Smooth muscle cell (in vitro differentiated cells): ENCODE data around the gene PDE4D. TPM values are rescaled to one million over a fixed set of nuclear protein-coding genes. Genes with fewer than 3 reads are reported as not detected.

Experiments
- DNase-seq: peaks from one replicate; lab custom pipeline; 2025; ENCODE audit not compliant: unreplicated experiment; lab: John Stamatoyannopoulos, UW
- H2AFZ ChIP-seq: fragments of 200-600 bp; sonication (generic); 2 replicates; pipeline ENCODE4 v1.6.0; 2016; ENCODE audit warnings: antibody characterized with exemption, low read depth, mild to moderate bottlenecking
- H3F3A ChIP-seq: fragments of 200-600 bp; sonication (generic); 2 replicates; pipeline ENCODE4 v1.6.0; 2017; ENCODE audit warnings: antibody characterized with exemption, low read depth
- H3K27ac ChIP-seq: fragments of 200-600 bp; sonication (generic); 2 replicates; pipeline ENCODE4 v1.5.1; 2016; ENCODE audit warnings: low read depth, mild to moderate bottlenecking
- H3K27me3 ChIP-seq: fragments of 200-600 bp; sonication (generic); 2 replicates; pipeline ENCODE4 v1.6.1; 2016; ENCODE audit warnings: low read depth, mild to moderate bottlenecking
- H3K36me3 ChIP-seq: fragments of 200-600 bp; sonication (generic); 2 replicates; pipeline ENCODE4 v1.5.1; 2016; ENCODE audit warnings: low read depth
- H3K4me1 ChIP-seq: fragments of 200-600 bp; sonication (generic); 2 replicates; pipeline ENCODE4 v1.5.1; 2016; ENCODE audit warnings: low read depth
- H3K4me2 ChIP-seq: fragments of 200-600 bp; sonication (generic); 2 replicates; pipeline ENCODE4 v1.6.0; 2016; ENCODE audit warnings: mild to moderate bottlenecking
- H3K4me3 ChIP-seq: fragments of 200-600 bp; sonication (generic); 2 replicates; pipeline ENCODE4 v1.5.1; 2016; ENCODE audit warnings: mild to moderate bottlenecking
- H3K79me2 ChIP-seq: fragments of 200-600 bp; sonication (generic); 2 replicates; pipeline ENCODE4 v1.6.0; 2016; ENCODE audit warnings: low read depth, mild to moderate bottlenecking
- H3K9ac ChIP-seq: fragments of 200-600 bp; sonication (generic); 2 replicates; pipeline ENCODE4 v1.6.0; 2016; ENCODE audit warnings: low read depth
- H3K9me3 ChIP-seq: fragments of 200-600 bp; sonication (generic); replicated peaks from 2 replicates; pipeline ENCODE4 v1.5.1; 2016; ENCODE audit warnings: low read depth
- H4K20me1 ChIP-seq: fragments of 200-600 bp; sonication (generic); 2 replicates; pipeline ENCODE4 v1.6.0; 2016; ENCODE audit warnings: low read depth
- WGBS: methylation state at CpG from one replicate; pipeline ENCODE4 v1.1.7; 2016; ENCODE audit warnings: low lambda C conversion rate; 5-methylcytosine and 5-hydroxymethylcytosine counted together
- polyA plus RNA-seq: library from polyadenylated mRNA; unstranded; fragments of >200 nt; fragmentation: Nextera tagmentation; extraction: Ambion mirVana; gene quantifications from 2 replicates; pipeline ENCODE4 v1.2.1, GENCODE V29; 2016
- total RNA-seq: library from RNA; depleted of rRNA; stranded (reverse); fragments of >200 nt; gene quantifications from 2 replicates; pipeline ENCODE4 v1.2.3, GENCODE V29; 2014
- TF ChIP-seq, protein P1 (sequence below): fragments of 200-600 bp; sonication (generic); IDR thresholded peaks from 2 replicates; pipeline ENCODE4 v1.5.1; 2017; ENCODE audit warnings: borderline replicate concordance, mild to moderate bottlenecking, antibody characterized with exemption; ENCODE audit not compliant: insufficient read depth, poor library complexity, severe bottlenecking

Gene PDE4D
- total and polyA plus RNA-seq, 2 experiments from 2014 or later = 16.4 to 61.0 TPM

DNA sequence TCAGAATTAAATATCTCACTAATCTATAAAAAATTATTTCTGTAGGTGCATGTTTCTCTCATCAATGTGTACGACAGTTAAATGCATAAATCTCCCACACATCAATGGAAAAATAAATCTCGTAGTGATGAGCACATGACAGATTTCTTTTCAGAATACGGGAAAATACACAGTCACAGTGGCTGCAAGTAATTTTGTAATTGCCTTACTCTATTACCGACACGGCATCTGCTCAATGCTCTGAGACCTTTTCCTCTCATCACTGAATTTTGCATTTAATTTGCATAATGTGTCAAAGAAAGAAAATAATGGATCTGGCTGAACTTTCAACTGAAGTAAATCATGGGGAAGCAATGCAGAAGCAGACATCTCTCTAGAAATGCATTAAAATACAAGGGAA, 37.2 kb downstream of the PDE4D start:
- Histone ChIP-seq H3K27me3 (peaks cover 6% of the 10 kb centered on the region), H4K20me1 (no peaks in the 10 kb centered on the region), H2AFZ (no peak overlapping the region), H3K4me1 (no peaks in the 10 kb centered on the region), H3K9ac (no peak overlapping the region), H3K36me3 (no peaks in the 10 kb centered on the region), H3F3A (no peaks in the 10 kb centered on the region), H3K79me2 (no peaks in the 10 kb centered on the region), H3K4me2 (no peak overlapping the region), H3K27ac (no peak overlapping the region), H3K9me3 (no peaks in the 10 kb centered on the region), H3K4me3 (no peak overlapping the region)
- TF ChIP-seq, protein P1, sequence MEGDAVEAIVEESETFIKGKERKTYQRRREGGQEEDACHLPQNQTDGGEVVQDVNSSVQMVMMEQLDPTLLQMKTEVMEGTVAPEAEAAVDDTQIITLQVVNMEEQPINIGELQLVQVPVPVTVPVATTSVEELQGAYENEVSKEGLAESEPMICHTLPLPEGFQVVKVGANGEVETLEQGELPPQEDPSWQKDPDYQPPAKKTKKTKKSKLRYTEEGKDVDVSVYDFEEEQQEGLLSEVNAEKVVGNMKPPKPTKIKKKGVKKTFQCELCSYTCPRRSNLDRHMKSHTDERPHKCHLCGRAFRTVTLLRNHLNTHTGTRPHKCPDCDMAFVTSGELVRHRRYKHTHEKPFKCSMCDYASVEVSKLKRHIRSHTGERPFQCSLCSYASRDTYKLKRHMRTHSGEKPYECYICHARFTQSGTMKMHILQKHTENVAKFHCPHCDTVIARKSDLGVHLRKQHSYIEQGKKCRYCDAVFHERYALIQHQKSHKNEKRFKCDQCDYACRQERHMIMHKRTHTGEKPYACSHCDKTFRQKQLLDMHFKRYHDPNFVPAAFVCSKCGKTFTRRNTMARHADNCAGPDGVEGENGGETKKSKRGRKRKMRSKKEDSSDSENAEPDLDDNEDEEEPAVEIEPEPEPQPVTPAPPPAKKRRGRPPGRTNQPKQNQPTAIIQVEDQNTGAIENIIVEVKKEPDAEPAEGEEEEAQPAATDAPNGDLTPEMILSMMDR = no peak
- WGBS = 90% methylated on average over 5 of the region's 5 CpGs
- no peak for DNase-seq

DNA sequence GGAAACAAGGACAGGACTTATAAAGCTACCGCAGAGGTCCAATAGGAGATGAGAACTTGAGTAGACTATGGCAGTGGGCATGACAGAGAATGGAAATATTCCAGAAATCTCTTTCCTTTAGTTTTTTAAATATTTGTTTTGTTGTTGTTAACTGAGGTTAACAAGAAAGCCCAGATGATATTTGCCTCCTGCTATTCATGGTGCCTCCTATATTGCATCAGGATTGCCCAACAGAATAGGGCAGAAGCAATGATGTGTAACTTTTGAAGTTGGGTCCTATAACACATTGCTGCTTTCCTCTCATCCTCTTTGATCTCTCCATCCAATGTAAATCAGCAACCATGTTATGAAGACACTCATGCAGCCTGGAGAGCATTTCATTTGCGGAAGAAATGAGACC, 42.8 kb downstream of the PDE4D start:
- Histone ChIP-seq H3K4me1 (no peaks in the 10 kb centered on the region), H3K4me3 (no peak overlapping the region), H2AFZ (no peak overlapping the region), H3K9me3 (no peaks in the 10 kb centered on the region), H3K27ac (no peak overlapping the region), H4K20me1 (no peaks in the 10 kb centered on the region), H3K36me3 (no peaks in the 10 kb centered on the region), H3F3A (no peaks in the 10 kb centered on the region), H3K79me2 (no peaks in the 10 kb centered on the region), H3K27me3 (peaks cover 6% of the 10 kb centered on the region), H3K9ac (no peak overlapping the region), H3K4me2 (no peak overlapping the region)
- DNase-seq = no peak
- 100% methylated on average over 2 of the region's 2 CpGs for WGBS
- TF ChIP-seq, protein P1 = no peak

DNA sequence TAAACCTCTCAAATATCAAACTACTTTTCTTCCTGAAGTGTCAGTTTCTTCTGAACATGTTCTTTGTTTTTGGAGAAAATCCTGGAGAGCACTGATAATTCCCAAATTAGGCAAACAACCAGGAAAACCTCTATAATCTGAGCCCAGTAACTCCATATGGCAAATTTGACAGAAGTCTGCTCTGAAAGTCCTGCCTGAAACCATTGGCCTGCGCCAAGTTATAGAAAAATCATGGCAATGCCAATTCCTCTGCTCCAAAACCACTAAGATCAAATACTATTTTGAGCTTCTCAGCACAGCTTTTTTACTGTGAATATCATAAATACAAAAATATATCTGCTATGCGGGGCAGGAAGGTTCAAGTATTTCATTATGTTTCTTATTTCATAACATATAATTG, 45.9 kb downstream of the PDE4D start:
- TF ChIP-seq, protein P1 = no peak
- no peaks in the 10 kb centered on the region for H3F3A ChIP-seq
- no peak overlapping the region for H3K9ac ChIP-seq
- no peaks in the 10 kb centered on the region for H3K36me3 ChIP-seq
- no peaks in the 10 kb centered on the region for H3K4me1 ChIP-seq
- H3K27ac ChIP-seq = no peak overlapping the region
- no peak overlapping the region for H3K4me2 ChIP-seq
- no peaks in the 10 kb centered on the region for H3K9me3 ChIP-seq
- no peak for DNase-seq
- H3K27me3 ChIP-seq = no peaks in the 10 kb centered on the region
- H3K4me3 ChIP-seq = no peak overlapping the region
- H2AFZ ChIP-seq = no peak overlapping the region
- no peaks in the 10 kb centered on the region for H4K20me1 ChIP-seq
- 93% methylated on average over 2 of the region's 2 CpGs for WGBS
- H3K79me2 ChIP-seq = no peaks in the 10 kb centered on the region

DNA sequence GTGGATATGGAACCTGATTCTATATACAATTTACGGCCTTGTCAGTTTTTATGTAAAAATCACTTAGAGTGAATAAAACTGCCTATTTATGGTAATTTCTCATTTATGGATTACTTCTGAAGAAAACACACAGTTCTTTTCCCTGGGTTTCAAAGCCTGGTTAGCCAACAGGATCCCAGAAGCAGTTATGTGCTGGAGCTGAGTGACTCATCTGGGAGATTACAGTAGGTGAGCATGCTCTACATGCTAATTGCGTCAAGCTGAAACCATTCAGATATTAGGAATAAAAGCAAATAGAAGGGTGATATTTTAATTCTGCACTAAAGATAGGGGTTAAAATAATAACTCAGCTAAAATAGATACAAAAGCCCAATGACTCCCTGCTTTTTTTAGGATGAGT, 47.8 kb downstream of the PDE4D start:
- H3K27ac ChIP-seq = no peak overlapping the region
- no peaks in the 10 kb centered on the region for H3K27me3 ChIP-seq
- DNase-seq = no peak
- H3F3A ChIP-seq = peaks cover 5% of the 10 kb centered on the region
- H2AFZ ChIP-seq = no peak overlapping the region
- TF ChIP-seq, protein P1 = no peak
- no peak overlapping the region for H3K4me3 ChIP-seq
- H3K9me3 ChIP-seq = no peaks in the 10 kb centered on the region
- peaks cover 4% of the 10 kb centered on the region for H3K4me1 ChIP-seq
- no peaks in the 10 kb centered on the region for H4K20me1 ChIP-seq
- 57% methylated on average over 2 of the region's 2 CpGs for WGBS
- no peak overlapping the region for H3K9ac ChIP-seq
- no peaks in the 10 kb centered on the region for H3K79me2 ChIP-seq
- no peaks in the 10 kb centered on the region for H3K36me3 ChIP-seq
- no peak overlapping the region for H3K4me2 ChIP-seq
